Trophoblast cell (in vitro differentiated cells and primary cell): ENCODE measurements around the gene CLCN7.

Experiments
- DNase-seq, 2 donors: peaks; one replicate each; pipeline ENCODE4 v3.0.0-alpha.2; 2016
- H2AFZ ChIP-seq: 2 replicates; pipeline ENCODE4 v1.6.1; 2013; ENCODE audit warnings: low read length, moderate library complexity, mild to moderate bottlenecking; ENCODE audit not compliant: insufficient read depth, poor library complexity
- H2AK5ac ChIP-seq: 2 replicates; pipeline ENCODE4 v1.6.1; 2013; ENCODE audit warnings: mild to moderate bottlenecking, low read length
- H2BK120ac ChIP-seq: 2 replicates; pipeline ENCODE4 v1.6.1; 2013; ENCODE audit warnings: low read length, mild to moderate bottlenecking, moderate library complexity; ENCODE audit not compliant: insufficient read depth, poor library complexity
- H2BK12ac ChIP-seq: 2 replicates; pipeline ENCODE4 v1.6.1; 2013; ENCODE audit warnings: mild to moderate bottlenecking, low read length, moderate library complexity
- H2BK5ac ChIP-seq: 2 replicates; pipeline ENCODE4 v1.6.1; 2013; ENCODE audit warnings: low read length, low read depth, moderate library complexity, mild to moderate bottlenecking; ENCODE audit not compliant: poor library complexity
- H3K14ac ChIP-seq: 2 replicates; pipeline ENCODE4 v1.6.1; 2013; ENCODE audit warnings: mild to moderate bottlenecking, low read length
- H3K18ac ChIP-seq: 2 replicates; pipeline ENCODE4 v1.6.1; 2013; ENCODE audit warnings: mild to moderate bottlenecking, low read length
- H3K23ac ChIP-seq: 2 replicates; pipeline ENCODE4 v1.6.1; 2013; ENCODE audit warnings: low read length
- H3K27ac ChIP-seq: 2 replicates; pipeline ENCODE4 v1.5.1; 2013; ENCODE audit warnings: low read depth, mild to moderate bottlenecking, inconsistent platforms, low read length, moderate library complexity
- H3K27me3 ChIP-seq: 2 replicates; pipeline ENCODE4 v1.6.1; 2013; ENCODE audit warnings: inconsistent platforms, mild to moderate bottlenecking, low read length, moderate library complexity; ENCODE audit not compliant: insufficient read depth
- H3K36me3 ChIP-seq, 2 experiments: 1 replicate in 1 of 2; 2 replicates in 1 of 2; pipeline ENCODE4 v1.6.1; 2013; ENCODE audit warnings: low read length in 2 of 2, mild to moderate bottlenecking in 2 of 2, moderate library complexity in 1 of 2; ENCODE audit not compliant: insufficient read depth in 2 of 2, control insufficient read depth in 1 of 2
- H3K4ac ChIP-seq: 2 replicates; pipeline ENCODE4 v1.6.1; 2013; ENCODE audit warnings: low read depth, mild to moderate bottlenecking, low read length, moderate library complexity
- H3K4me1 ChIP-seq, 2 experiments: 1 replicate in 1 of 2; 2 replicates in 1 of 2; pipeline ENCODE4 v1.6.1; 2013; ENCODE audit warnings: low read length in 2 of 2, mild to moderate bottlenecking in 2 of 2, moderate library complexity in 1 of 2; ENCODE audit not compliant: insufficient read depth in 2 of 2, control insufficient read depth in 1 of 2
- H3K4me2 ChIP-seq: 2 replicates; pipeline ENCODE4 v1.6.1; 2013; ENCODE audit warnings: inconsistent platforms, mild to moderate bottlenecking, low read length, moderate library complexity
- H3K4me3 ChIP-seq: 2 replicates; pipeline ENCODE4 v1.5.1; 2013; ENCODE audit warnings: mild to moderate bottlenecking, low read depth, low read length, inconsistent platforms
- H3K79me1 ChIP-seq: one replicate; pipeline ENCODE4 v1.6.1; 2013; ENCODE audit warnings: low read length
- H3K79me2 ChIP-seq: 2 replicates; pipeline ENCODE4 v1.6.1; 2013; ENCODE audit warnings: low read length, mild to moderate bottlenecking; ENCODE audit not compliant: control insufficient read depth, insufficient read depth, poor library complexity
- H3K9ac ChIP-seq: 2 replicates; pipeline ENCODE4 v1.6.1; 2013; ENCODE audit warnings: mild to moderate bottlenecking, low read length
- H3K9me3 ChIP-seq: 2 replicates; pipeline ENCODE4 v1.6.1; 2013; ENCODE audit warnings: low read depth, mild to moderate bottlenecking, control low read depth, inconsistent platforms, low read length; ENCODE audit not compliant: insufficient read depth
- H4K12ac ChIP-seq: 2 replicates; pipeline ENCODE4 v1.6.1; 2013; ENCODE audit warnings: low read depth, mild to moderate bottlenecking, low read length, moderate library complexity
- H4K8ac ChIP-seq: 2 replicates; pipeline ENCODE4 v1.6.1; 2013; ENCODE audit warnings: low read depth, mild to moderate bottlenecking, low read length, moderate library complexity
- H4K91ac ChIP-seq: one replicate; pipeline ENCODE4 v1.6.1; 2013; ENCODE audit warnings: low read depth, mild to moderate bottlenecking, low read length, moderate library complexity
- WGBS: extraction: QIAGEN DNeasy Blood & Tissue Kit; methylation state at CpG from one replicate; pipeline ENCODE4 v1.1.7; 2013; ENCODE audit warnings: missing lambda C conversion rate; ENCODE audit not compliant: insufficient read length, insufficient coverage; ENCODE audit errors: extremely low coverage; 5-methylcytosine and 5-hydroxymethylcytosine counted together

Gene CLCN7

DNA sequence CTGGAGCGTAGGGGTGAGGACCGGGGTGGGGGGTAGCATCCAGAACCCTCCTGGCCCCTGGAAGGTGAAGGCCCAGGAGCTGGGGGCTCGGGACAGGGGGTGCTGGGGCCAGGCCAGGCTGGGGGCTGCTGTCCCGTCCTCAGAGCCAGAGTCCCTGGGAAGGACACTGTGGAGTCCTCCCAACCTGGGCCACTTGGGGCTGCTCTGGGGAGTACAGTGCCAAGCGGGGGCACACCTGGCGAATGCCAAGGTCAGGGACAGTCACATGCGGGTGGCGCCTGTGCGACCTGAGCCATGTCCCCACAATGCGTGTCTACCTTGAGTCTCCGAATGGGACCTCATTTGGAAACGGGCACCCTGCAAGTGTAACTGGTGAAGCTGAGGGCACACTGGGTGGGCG lies 45.2 kb downstream of the CLCN7 start:
- Histone ChIP-seq H2BK5ac (no peak overlapping the region), H3K14ac (no peak overlapping the region), H2BK12ac (no peak overlapping the region), H4K91ac (no peak overlapping the region), H3K4ac (no peak overlapping the region), H3K27me3 (no peaks in the 10 kb centered on the region), H3K4me3 (no peak overlapping the region), H3K79me1 (no peaks in the 10 kb centered on the region), H4K12ac (no peak overlapping the region), H4K8ac (no peak overlapping the region), H3K27ac (no peak overlapping the region), H3K23ac (no peak overlapping the region), H3K9me3 (peaks cover under 1% of the 10 kb centered on the region), H3K36me3 (no peaks in the 10 kb centered on the region), H3K79me2 (no peaks in the 10 kb centered on the region), H3K18ac (no peak overlapping the region), H3K4me1 (no peaks in the 10 kb centered on the region), H3K9ac (no peak overlapping the region), H3K4me2 (no peak overlapping the region), H2AFZ (no peak overlapping the region), H2AK5ac (no peak overlapping the region), H2BK120ac (no peak overlapping the region)
- no CpG with 5 or more reads among the region's 13 CpGs for WGBS
- DNase-seq: no peak

DNA sequence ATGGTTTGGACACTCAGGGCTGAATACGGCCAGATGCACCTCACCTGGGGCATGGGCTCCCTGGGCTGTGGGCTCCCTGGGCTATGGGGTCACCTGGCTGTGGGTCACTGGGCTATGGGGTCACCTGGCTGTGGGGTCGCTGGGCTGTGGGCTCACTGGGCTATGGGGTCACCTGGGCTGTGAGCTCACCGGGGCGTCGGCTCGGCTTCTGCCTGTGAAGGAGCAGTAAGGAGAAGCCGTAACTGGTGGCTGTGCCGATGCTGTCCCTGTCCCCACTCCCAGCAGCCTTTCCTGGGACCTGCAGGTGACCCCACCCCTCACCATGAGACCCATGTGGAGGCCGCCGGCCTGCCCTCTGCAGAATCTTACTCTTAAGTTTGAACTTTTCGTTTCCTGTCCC lies 45.8 kb downstream of the CLCN7 start:
- WGBS: no CpG with 5 or more reads among the region's 11 CpGs
- no peaks in the 10 kb centered on the region for H3K9me3 ChIP-seq
- no peaks in the 10 kb centered on the region for H3K27me3 ChIP-seq

DNA sequence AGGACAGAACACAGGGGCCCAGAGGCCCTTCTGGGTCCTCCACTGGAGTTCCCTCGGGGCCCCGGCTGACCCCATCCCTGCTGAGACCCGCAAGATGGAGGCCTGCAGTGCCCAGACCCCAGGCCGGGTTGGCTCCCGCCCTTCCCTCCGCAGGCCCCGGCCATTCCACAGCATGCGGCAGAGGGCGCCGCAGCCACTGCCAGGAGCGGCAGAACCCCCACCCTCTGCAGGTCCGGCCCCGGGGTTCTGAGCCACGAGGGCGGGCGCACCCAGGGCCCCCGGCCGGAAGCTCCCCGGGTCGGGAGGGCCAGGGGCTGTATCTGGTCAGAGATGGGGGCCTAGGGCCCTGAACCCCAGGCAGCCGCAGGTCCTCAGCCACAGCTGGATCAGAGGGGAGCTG lies 46.3 kb downstream of the CLCN7 start:
- no peak overlapping the region for H2AFZ ChIP-seq
- no peak overlapping the region for H2BK120ac ChIP-seq
- no peak overlapping the region for H3K9ac ChIP-seq
- H3K23ac ChIP-seq: no peak overlapping the region
- no peak overlapping the region for H3K14ac ChIP-seq
- no peak overlapping the region for H3K18ac ChIP-seq
- no peak overlapping the region for H3K4me2 ChIP-seq
- H3K36me3 ChIP-seq: no peaks in the 10 kb centered on the region
- no peaks in the 10 kb centered on the region for H3K79me1 ChIP-seq
- peak overlapping the region; percentile 2 for H4K91ac ChIP-seq
- no peak overlapping the region for H2AK5ac ChIP-seq
- no peak overlapping the region for H3K4ac ChIP-seq
- no peak for DNase-seq
- H3K27ac ChIP-seq: no peak overlapping the region
- no peaks in the 10 kb centered on the region for H3K79me2 ChIP-seq
- H3K27me3 ChIP-seq: no peaks in the 10 kb centered on the region
- no peaks in the 10 kb centered on the region for H3K9me3 ChIP-seq
- H4K8ac ChIP-seq: no peak overlapping the region
- no peak overlapping the region for H3K4me3 ChIP-seq
- WGBS: no CpG with 5 or more reads among the region's 21 CpGs
- H4K12ac ChIP-seq: no peak overlapping the region
- H2BK5ac ChIP-seq: no peak overlapping the region
- no peak overlapping the region for H2BK12ac ChIP-seq
- H3K4me1 ChIP-seq: no peaks in the 10 kb centered on the region

More for the DNA sequence above, 45.8 kb downstream of the CLCN7 start:
- Histone ChIP-seq H3K4ac (no peak overlapping the region), H3K18ac (no peak overlapping the region), H3K14ac (no peak overlapping the region), H4K8ac (no peak overlapping the region), H4K12ac (no peak overlapping the region), H3K4me1 (no peaks in the 10 kb centered on the region), H3K36me3 (no peaks in the 10 kb centered on the region), H2BK120ac (no peak overlapping the region), H2BK12ac (no peak overlapping the region), H4K91ac (peak overlapping the region; percentile 2), H2AFZ (no peak overlapping the region), H3K4me2 (no peak overlapping the region), H2BK5ac (no peak overlapping the region), H3K4me3 (no peak overlapping the region), H3K79me1 (no peaks in the 10 kb centered on the region), H3K23ac (no peak overlapping the region), H3K79me2 (no peaks in the 10 kb centered on the region), H3K9ac (no peak overlapping the region), H2AK5ac (no peak overlapping the region), H3K27ac (no peak overlapping the region)
- no peak for DNase-seq

DNA sequence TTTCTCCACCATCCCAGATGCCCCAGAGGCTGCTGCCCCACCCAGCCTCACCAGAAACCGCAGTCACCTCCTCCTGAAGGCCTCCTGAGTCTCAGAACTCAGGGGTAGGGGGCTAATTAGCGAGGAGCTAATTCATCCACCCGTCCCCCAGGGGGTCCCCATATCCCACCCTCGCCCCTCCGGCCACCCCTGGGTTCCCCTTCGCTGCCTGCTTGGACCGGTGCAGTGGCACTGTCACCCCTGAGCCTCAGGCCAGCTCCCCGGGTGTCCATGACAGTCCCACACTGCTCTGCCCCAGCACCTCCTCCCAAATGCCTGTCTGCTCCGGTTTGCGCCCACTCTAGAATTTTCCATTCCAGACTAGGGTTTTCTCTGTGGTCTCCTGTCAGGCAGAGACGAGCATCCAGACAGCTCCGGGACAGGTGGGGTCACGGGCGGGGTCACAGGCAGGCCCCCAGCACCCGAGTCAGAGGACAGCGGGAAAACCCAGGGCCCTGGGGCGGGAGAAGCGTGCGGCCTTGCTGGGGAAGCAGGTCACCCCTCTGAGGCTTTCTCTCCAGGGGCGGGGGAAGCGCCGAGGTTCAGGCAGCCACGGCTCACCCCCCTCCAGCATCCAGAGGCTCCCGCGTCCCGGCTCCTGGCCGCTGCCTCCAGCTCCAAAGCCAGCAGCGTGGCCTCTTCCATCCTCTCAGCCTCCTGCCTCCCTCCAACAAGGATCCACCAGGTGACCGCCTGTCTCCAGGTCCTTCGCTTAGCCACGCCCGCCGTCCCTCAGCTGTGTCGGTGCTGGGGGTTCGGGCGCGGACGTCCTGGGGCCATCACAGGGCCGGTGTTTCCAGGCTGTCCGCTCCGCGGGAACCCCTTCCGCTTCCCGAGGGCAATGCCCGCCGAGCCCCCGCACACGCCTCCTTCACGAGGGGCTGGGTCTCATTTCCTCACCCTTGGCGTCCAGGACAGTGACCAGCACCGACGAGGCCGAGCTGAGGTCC lies 47.1 kb downstream of the CLCN7 start:
- Histone ChIP-seq H3K14ac (no peak overlapping the region), H3K4me3 (no peak overlapping the region), H3K27ac (no peak overlapping the region), H3K4me1 (no peaks in the 10 kb centered on the region), H2AK5ac (no peak overlapping the region), H3K4ac (no peak overlapping the region), H4K91ac (no peak overlapping the region), H2BK120ac (no peak overlapping the region), H3K18ac (no peak overlapping the region), H2BK5ac (no peak overlapping the region), H3K4me2 (no peak overlapping the region), H3K9ac (no peak overlapping the region), H3K79me2 (no peaks in the 10 kb centered on the region), H3K36me3 (no peaks in the 10 kb centered on the region), H2AFZ (no peak overlapping the region), H3K9me3 (no peaks in the 10 kb centered on the region), H4K8ac (no peak overlapping the region), H3K27me3 (no peaks in the 10 kb centered on the region), H3K79me1 (no peaks in the 10 kb centered on the region), H2BK12ac (no peak overlapping the region), H4K12ac (no peak overlapping the region), H3K23ac (no peak overlapping the region)
- no peak for DNase-seq
- WGBS: no CpG with 5 or more reads among the region's 53 CpGs
